ENCODE measurements around the gene JUN. TPM values are rescaled to one million over a fixed set of nuclear protein-coding genes. Genes with fewer than 3 reads are reported as not detected.

The JUN gene
- total RNA-seq, 1 donor from 2014 or later: 160 TPM

DNA sequence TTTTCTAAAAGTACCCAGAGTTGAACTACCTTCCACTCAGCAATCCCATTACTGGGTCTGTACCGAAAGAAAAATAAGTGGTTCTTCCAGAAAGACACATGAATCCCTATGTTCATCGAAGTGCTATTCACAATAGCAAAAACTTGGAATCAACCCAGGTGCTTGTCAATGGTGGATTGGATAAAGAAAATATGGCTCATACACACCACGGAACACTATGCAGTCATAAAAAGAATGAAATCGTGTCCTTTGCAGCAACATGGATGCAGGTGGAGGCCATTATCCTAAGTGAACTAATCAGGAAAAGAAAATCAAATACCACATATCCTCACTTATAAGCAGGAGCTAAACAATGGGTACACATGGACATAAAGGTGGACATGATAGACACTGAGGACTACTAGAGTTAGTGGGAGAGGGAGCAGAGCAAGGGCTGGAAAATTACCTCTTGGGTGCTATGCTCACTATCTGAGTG, 32.9 kb upstream of the JUN start:
- Mint-ChIP-seq H3K36me3 (no peaks in the 10 kb centered on the region), H3K27me3 (no peaks in the 10 kb centered on the region), H3K27ac (peak overlapping the region; percentile 98), H3K4me1 (ENCODE audit: unreplicated experiment) (peaks cover 53% of the 10 kb centered on the region), H3K9me3 (no peaks in the 10 kb centered on the region), H3K4me3 (peak overlapping the region; percentile 90)
- no peak for DNase-seq (ENCODE audit: extremely low spot score, unreplicated experiment)
- TF ChIP-seq, protein P1, sequence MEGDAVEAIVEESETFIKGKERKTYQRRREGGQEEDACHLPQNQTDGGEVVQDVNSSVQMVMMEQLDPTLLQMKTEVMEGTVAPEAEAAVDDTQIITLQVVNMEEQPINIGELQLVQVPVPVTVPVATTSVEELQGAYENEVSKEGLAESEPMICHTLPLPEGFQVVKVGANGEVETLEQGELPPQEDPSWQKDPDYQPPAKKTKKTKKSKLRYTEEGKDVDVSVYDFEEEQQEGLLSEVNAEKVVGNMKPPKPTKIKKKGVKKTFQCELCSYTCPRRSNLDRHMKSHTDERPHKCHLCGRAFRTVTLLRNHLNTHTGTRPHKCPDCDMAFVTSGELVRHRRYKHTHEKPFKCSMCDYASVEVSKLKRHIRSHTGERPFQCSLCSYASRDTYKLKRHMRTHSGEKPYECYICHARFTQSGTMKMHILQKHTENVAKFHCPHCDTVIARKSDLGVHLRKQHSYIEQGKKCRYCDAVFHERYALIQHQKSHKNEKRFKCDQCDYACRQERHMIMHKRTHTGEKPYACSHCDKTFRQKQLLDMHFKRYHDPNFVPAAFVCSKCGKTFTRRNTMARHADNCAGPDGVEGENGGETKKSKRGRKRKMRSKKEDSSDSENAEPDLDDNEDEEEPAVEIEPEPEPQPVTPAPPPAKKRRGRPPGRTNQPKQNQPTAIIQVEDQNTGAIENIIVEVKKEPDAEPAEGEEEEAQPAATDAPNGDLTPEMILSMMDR (conservative IDR thresholded peaks at IDR 0.05): no peak

- Mint-ChIP-seq H3K4me3 (peak overlapping the region; percentile 90), H3K27me3 (no peaks in the 10 kb centered on the region), H3K27ac (peak overlapping the region; percentile 98), H3K36me3 (no peaks in the 10 kb centered on the region), H3K4me1 (ENCODE audit: unreplicated experiment) (peaks cover 53% of the 10 kb centered on the region), H3K9me3 (no peaks in the 10 kb centered on the region)
- TF ChIP-seq, protein P1 (conservative IDR thresholded peaks at IDR 0.05): peak; percentile 9
- DNase-seq (ENCODE audit: extremely low spot score, unreplicated experiment): peak; percentile 88
Observed at GRCh38 chr1:58816072-58816746, 32.4 kb upstream of the JUN start.

GRCh38 chr1:58815686-58816071, 31.8 kb upstream of the JUN start:
- TF ChIP-seq, protein P1 (conservative IDR thresholded peaks at IDR 0.05): no peak
- H3K27ac Mint-ChIP-seq: peak overlapping the region; percentile 98
- H3K9me3 Mint-ChIP-seq: no peaks in the 10 kb centered on the region
- peak overlapping the region; percentile 90 for H3K4me3 Mint-ChIP-seq
- H3K27me3 Mint-ChIP-seq: no peaks in the 10 kb centered on the region
- H3K36me3 Mint-ChIP-seq: no peaks in the 10 kb centered on the region
- H3K4me1 Mint-ChIP-seq (ENCODE audit: unreplicated experiment): peaks cover 53% of the 10 kb centered on the region
- no peak for DNase-seq (ENCODE audit: extremely low spot score, unreplicated experiment)

DNA sequence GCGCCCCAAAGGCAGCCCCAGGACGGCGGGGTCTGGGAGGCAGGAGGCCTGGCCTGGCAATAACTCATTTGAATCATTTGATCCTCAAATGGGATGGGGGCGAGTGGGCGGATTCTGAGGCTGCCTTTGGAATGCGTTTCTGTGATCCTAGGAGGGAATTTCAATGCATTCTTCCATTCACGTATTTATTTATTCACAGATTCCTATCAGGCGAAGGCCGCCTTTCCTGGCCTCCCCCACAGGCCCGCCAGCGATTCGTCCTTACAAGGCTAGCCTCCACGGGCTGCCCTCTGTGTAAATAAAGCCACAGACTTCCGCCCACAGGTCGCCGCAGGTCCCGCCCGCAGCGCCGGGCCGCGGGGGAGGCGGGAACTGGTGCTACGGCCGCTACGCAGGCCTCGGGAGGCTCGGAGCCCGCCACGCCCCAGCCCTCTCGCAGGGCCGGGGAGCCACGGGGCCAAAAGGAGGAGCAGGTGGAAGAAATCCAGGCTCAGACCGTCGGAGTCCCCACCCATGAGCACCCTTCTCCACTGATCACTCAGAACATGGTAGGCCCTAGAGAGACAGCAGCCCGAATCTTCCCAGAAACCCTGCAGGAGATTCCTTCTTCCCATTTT, 31.3 kb upstream of the JUN start:
- Mint-ChIP-seq H3K36me3 (no peaks in the 10 kb centered on the region), H3K27ac (peak overlapping the region; percentile 98), H3K4me1 (ENCODE audit: unreplicated experiment) (peaks cover 54% of the 10 kb centered on the region), H3K4me3 (peak overlapping the region; percentile 91), H3K9me3 (no peaks in the 10 kb centered on the region), H3K27me3 (no peaks in the 10 kb centered on the region)
- TF ChIP-seq, protein P1 (conservative IDR thresholded peaks at IDR 0.05): no peak
- DNase-seq (ENCODE audit: extremely low spot score, unreplicated experiment): peak; percentile 75

DNA sequence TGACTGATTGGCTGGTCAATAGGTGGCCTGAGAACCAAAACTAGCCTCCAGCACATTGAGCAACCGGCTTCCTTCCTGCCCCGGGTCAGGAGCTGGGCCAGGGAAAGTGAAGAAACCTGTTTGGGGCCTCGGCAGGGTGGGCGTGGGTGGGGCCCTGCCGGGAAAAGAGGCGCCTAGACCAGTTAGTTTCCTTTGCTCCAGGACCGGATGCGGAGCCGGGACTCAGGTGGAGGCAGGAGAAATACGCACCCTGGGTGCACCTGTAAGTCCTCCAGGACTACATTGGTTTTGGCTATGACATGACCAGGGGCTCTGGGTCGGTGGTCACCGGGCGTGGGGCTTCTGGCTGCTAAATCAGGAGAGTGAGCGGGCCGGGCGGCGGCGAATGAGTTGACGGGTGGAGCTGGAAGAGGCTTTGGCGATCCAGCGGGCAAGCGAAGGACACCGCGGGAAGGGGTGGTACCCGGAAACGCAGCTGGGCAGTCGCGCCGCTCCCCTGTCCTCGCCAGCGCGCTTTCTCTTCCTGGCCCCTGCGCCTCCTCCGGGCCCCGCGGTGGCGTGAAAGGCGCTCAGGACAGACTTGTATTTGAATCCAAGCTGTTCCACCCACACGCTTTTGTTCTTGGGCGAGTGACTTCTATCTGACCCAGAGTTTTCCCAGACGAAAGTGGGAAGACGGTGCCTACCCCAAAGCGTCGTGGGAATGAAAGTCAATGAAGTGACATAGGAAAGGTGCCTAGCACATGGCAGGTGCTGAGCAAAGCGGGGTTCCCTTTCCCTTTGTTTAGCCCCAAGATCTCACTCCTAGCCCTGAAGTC, 30.6 kb upstream of the JUN start:
- TF ChIP-seq, protein P1 (conservative IDR thresholded peaks at IDR 0.05): no peak
- Mint-ChIP-seq H3K4me1 (ENCODE audit: unreplicated experiment) (peaks cover 55% of the 10 kb centered on the region), H3K4me3 (peak overlapping the region; percentile 91)

More for the DNA sequence above, 30.6 kb upstream of the JUN start:
- Mint-ChIP-seq H3K27me3 (no peaks in the 10 kb centered on the region), H3K27ac (peak overlapping the region; percentile 98), H3K9me3 (no peaks in the 10 kb centered on the region), H3K36me3 (no peaks in the 10 kb centered on the region)
- no peak for DNase-seq (ENCODE audit: extremely low spot score, unreplicated experiment)
